Spleen (tissue), 7 donors: ENCODE results near the gene CLCNKA.

ENCODE experiments used
- POLR2A ChIP-seq, 3 donors: fragments of 450-650 bp; IDR thresholded peaks; one replicate each; pipeline ENCODE4 v1.5.1; 2017; ENCODE audit warnings: antibody characterized with exemption in 3 of 3, mild to moderate bottlenecking in 1 of 3
- POLR2AphosphoS5 ChIP-seq, 3 donors: sonication (generic); formaldehyde crosslinking; IDR thresholded peaks; one replicate each; pipeline ENCODE4 v1.5.1; 2017; ENCODE audit warnings: antibody characterized with exemption in 3 of 3
- TF ChIP-seq, protein P1 (sequence below), 11 experiments: fragments of 200-600 bp in 7 of 11; fragments of 450-650 bp in 4 of 11; sonication (generic) in 4 of 11; IDR thresholded peaks in 8 of 11; conservative IDR thresholded peaks in 3 of 11; 1 replicate in 7 of 11; 2 replicates in 4 of 11; pipeline versions ENCODE4 v1.4.0 to v1.8.0; 2016 to 2021; ENCODE audit warnings: antibody characterized with exemption in 11 of 11, inconsistent platforms in 4 of 11, mild to moderate bottlenecking in 1 of 11
- donor health status: DM: no; HTN: no; CAD: no; lungs with moderate emphysema.
- donor health status: DM: no; HTN: no; CAD: no.
- donor health status: DM: no; HTN: no; CAD: no.

DNA sequence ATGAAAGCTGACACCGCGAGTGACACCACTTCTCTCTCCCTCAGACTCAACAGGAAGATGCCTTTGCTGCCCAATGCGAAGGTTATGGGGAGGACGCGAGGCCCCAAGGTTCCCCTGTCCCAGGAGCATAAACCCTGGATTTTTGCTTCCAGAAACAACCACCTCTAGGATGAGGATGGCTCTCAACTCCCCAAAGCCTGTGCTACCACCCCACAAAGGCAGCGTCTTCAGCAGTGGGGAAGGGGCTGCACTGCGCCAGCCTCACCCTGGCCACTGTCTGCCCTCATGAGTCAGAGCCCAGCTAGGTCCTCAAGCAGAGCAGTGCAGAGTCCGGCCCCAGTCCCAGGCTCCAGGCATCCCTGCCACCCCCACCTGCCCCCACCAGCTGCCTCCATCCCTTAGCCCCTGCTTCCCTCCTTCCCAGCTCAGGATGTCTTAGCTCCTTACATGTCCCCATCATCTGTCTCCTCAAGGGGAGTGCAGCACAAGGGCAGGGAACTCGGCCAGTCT lies 24.7 kb upstream of the CLCNKA start:
- TF ChIP-seq, protein P1, sequence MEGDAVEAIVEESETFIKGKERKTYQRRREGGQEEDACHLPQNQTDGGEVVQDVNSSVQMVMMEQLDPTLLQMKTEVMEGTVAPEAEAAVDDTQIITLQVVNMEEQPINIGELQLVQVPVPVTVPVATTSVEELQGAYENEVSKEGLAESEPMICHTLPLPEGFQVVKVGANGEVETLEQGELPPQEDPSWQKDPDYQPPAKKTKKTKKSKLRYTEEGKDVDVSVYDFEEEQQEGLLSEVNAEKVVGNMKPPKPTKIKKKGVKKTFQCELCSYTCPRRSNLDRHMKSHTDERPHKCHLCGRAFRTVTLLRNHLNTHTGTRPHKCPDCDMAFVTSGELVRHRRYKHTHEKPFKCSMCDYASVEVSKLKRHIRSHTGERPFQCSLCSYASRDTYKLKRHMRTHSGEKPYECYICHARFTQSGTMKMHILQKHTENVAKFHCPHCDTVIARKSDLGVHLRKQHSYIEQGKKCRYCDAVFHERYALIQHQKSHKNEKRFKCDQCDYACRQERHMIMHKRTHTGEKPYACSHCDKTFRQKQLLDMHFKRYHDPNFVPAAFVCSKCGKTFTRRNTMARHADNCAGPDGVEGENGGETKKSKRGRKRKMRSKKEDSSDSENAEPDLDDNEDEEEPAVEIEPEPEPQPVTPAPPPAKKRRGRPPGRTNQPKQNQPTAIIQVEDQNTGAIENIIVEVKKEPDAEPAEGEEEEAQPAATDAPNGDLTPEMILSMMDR (IDR thresholded peaks at IDR 0.05 in 8 of 11, conservative IDR thresholded peaks at IDR 0.05 in 3 of 11) = no peak
- TF ChIP-seq POLR2A (IDR thresholded peaks at IDR 0.05) (no peak), POLR2AphosphoS5 (IDR thresholded peaks at IDR 0.05) (no peak)
